H1 (cell line): Measurements from ENCODE around the gene FAM136A. TPM values are rescaled to one million over a fixed set of nuclear protein-coding genes. Genes with fewer than 3 reads are reported as not detected.

Experiments
- CHD2 ChIP-seq: IDR thresholded peaks from 2 replicates; pipeline ENCODE4 v1.6.1; 2012; ENCODE audit warnings: low read length, improper control_type of control experiment
- EZH2 ChIP-seq: fragments of 200-600 bp; sonication (generic); IDR thresholded peaks from 2 replicates; pipeline ENCODE4 v1.7.1; 2012; ENCODE audit warnings: low read depth, mild to moderate bottlenecking, moderate library complexity, low read length, inconsistent platforms; ENCODE audit not compliant: severe bottlenecking
- JUN ChIP-seq: IDR thresholded peaks from 2 replicates; pipeline ENCODE4 v1.6.1; 2011; ENCODE audit warnings: low read depth, mild to moderate bottlenecking, improper control_type of control experiment, low read length
- JUND ChIP-seq: IDR thresholded peaks from 2 replicates; pipeline ENCODE4 v1.6.1; 2011; ENCODE audit warnings: mild to moderate bottlenecking, improper control_type of control experiment, low read length
- POLR2A ChIP-seq, 2 experiments: IDR thresholded peaks; 1 replicate in 1 of 2; 2 replicates in 1 of 2; pipeline ENCODE4 v1.6.1; 2011; ENCODE audit warnings: low read depth in 2 of 2, low read length in 2 of 2, mild to moderate bottlenecking in 2 of 2; ENCODE audit errors: control extremely low read depth in 1 of 2
- POLR2AphosphoS5 ChIP-seq: IDR thresholded peaks from 2 replicates; pipeline ENCODE4 v1.6.1; 2011; ENCODE audit warnings: low read depth, low read length
- ZNF274 ChIP-seq: IDR thresholded peaks from 2 replicates; pipeline ENCODE4 v1.7.0; 2012; ENCODE audit warnings: low read length, borderline replicate concordance; ENCODE audit errors: extremely low read depth
- polyA plus RNA-seq, 7 experiments: library from polyadenylated mRNA; depleted of rRNA in 3 of 7; stranded (reverse) in 5 of 7; unstranded in 2 of 7; fragments of >200 nt in 5 of 7; fragments of 200-250 nt in 2 of 7; gene quantifications; 1 replicate in 5 of 7; 2 replicates in 1 of 7; 4 replicates in 1 of 7; pipeline versions ENCODE4 v1.2.1 to v1.2.3, GENCODE V29; 2011 to 2013; ENCODE audit warnings: missing spikeins in 2 of 7, mixed read lengths in 2 of 7
- total RNA-seq: library from RNA; stranded (reverse); fragmentation: NEBNext Ultra II Directional; extraction: Animal tissue kit (Norgen Biotek cat#: 25700); gene quantifications from 2 replicates; pipeline ENCODE4 v1.2.1, GENCODE V29; 2021
- TF ChIP-seq, protein P1 (sequence below): fragments of 300-600 bp; sonication (generic); IDR thresholded peaks from 2 replicates; pipeline ENCODE4 v1.7.1; 2012; ENCODE audit warnings: low read length, moderate library complexity, mild to moderate bottlenecking, inconsistent platforms; ENCODE audit not compliant: insufficient replicate concordance
- TF ChIP-seq, protein P2 (sequence below): IDR thresholded peaks from 2 replicates; pipeline ENCODE4 v1.6.1; 2011; ENCODE audit warnings: low read length, improper control_type of control experiment
- TF ChIP-seq, protein P3 (sequence below): IDR thresholded peaks from 2 replicates; pipeline ENCODE4 v1.6.1; 2011; ENCODE audit warnings: low read depth, mild to moderate bottlenecking, low read length; ENCODE audit not compliant: insufficient read depth

FAM136A gene
- total and polyA plus RNA-seq, 2 of the 8 experiments (the other 6 are each of a cell fraction or from before 2014, with no cell fraction given) = 58.2 to 122 TPM

DNA sequence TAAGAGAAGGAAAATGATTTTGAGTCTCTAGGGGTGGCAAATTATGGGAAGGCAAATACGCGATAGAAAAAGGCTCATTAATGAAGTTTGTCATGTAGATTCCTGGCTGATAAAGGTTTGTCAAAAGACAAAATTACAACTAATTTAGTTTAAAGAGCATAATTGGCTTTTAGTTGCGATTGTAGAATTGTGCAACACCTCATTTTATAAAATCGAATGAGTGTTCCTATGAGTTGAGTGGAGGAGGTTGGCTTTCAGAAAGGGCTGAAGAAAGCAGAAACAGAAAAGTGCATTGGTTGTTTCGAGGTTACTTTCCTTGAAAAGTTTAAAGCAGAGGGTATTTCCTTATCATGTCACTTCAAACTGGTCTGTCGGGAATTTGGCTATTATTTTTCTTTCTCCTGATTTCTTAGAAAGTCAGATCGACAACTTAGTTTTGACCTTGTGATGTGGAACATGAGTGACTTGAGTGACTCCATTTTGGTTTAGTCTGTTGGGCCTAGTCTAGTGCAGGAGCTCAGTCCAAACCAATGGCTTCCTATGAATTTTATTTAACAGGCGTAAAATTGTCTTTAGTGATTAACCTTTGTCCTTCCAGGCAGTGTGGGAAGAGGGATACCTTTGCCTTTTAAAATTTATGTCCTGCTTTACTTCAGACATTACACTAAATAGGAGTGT is 46.1 kb downstream of the FAM136A start (continued):
- TF ChIP-seq, protein P1, sequence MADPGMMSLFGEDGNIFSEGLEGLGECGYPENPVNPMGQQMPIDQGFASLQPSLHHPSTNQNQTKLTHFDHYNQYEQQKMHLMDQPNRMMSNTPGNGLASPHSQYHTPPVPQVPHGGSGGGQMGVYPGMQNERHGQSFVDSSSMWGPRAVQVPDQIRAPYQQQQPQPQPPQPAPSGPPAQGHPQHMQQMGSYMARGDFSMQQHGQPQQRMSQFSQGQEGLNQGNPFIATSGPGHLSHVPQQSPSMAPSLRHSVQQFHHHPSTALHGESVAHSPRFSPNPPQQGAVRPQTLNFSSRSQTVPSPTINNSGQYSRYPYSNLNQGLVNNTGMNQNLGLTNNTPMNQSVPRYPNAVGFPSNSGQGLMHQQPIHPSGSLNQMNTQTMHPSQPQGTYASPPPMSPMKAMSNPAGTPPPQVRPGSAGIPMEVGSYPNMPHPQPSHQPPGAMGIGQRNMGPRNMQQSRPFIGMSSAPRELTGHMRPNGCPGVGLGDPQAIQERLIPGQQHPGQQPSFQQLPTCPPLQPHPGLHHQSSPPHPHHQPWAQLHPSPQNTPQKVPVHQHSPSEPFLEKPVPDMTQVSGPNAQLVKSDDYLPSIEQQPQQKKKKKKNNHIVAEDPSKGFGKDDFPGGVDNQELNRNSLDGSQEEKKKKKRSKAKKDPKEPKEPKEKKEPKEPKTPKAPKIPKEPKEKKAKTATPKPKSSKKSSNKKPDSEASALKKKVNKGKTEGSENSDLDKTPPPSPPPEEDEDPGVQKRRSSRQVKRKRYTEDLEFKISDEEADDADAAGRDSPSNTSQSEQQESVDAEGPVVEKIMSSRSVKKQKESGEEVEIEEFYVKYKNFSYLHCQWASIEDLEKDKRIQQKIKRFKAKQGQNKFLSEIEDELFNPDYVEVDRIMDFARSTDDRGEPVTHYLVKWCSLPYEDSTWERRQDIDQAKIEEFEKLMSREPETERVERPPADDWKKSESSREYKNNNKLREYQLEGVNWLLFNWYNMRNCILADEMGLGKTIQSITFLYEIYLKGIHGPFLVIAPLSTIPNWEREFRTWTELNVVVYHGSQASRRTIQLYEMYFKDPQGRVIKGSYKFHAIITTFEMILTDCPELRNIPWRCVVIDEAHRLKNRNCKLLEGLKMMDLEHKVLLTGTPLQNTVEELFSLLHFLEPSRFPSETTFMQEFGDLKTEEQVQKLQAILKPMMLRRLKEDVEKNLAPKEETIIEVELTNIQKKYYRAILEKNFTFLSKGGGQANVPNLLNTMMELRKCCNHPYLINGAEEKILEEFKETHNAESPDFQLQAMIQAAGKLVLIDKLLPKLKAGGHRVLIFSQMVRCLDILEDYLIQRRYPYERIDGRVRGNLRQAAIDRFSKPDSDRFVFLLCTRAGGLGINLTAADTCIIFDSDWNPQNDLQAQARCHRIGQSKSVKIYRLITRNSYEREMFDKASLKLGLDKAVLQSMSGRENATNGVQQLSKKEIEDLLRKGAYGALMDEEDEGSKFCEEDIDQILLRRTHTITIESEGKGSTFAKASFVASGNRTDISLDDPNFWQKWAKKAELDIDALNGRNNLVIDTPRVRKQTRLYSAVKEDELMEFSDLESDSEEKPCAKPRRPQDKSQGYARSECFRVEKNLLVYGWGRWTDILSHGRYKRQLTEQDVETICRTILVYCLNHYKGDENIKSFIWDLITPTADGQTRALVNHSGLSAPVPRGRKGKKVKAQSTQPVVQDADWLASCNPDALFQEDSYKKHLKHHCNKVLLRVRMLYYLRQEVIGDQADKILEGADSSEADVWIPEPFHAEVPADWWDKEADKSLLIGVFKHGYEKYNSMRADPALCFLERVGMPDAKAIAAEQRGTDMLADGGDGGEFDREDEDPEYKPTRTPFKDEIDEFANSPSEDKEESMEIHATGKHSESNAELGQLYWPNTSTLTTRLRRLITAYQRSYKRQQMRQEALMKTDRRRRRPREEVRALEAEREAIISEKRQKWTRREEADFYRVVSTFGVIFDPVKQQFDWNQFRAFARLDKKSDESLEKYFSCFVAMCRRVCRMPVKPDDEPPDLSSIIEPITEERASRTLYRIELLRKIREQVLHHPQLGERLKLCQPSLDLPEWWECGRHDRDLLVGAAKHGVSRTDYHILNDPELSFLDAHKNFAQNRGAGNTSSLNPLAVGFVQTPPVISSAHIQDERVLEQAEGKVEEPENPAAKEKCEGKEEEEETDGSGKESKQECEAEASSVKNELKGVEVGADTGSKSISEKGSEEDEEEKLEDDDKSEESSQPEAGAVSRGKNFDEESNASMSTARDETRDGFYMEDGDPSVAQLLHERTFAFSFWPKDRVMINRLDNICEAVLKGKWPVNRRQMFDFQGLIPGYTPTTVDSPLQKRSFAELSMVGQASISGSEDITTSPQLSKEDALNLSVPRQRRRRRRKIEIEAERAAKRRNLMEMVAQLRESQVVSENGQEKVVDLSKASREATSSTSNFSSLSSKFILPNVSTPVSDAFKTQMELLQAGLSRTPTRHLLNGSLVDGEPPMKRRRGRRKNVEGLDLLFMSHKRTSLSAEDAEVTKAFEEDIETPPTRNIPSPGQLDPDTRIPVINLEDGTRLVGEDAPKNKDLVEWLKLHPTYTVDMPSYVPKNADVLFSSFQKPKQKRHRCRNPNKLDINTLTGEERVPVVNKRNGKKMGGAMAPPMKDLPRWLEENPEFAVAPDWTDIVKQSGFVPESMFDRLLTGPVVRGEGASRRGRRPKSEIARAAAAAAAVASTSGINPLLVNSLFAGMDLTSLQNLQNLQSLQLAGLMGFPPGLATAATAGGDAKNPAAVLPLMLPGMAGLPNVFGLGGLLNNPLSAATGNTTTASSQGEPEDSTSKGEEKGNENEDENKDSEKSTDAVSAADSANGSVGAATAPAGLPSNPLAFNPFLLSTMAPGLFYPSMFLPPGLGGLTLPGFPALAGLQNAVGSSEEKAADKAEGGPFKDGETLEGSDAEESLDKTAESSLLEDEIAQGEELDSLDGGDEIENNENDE = no peak
- TF ChIP-seq, protein P2, sequence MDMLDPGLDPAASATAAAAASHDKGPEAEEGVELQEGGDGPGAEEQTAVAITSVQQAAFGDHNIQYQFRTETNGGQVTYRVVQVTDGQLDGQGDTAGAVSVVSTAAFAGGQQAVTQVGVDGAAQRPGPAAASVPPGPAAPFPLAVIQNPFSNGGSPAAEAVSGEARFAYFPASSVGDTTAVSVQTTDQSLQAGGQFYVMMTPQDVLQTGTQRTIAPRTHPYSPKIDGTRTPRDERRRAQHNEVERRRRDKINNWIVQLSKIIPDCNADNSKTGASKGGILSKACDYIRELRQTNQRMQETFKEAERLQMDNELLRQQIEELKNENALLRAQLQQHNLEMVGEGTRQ = no peak
- TF ChIP-seq POLR2AphosphoS5 (no peak), JUN (no peak), EZH2 (no peak), JUND (no peak), CHD2 (no peak), ZNF274 (no peak), POLR2A (IDR thresholded peaks at IDR 0.05; ENCODE audit: control extremely low read depth in 1 of 2, low read depth in 2 of 2, low read length in 2 of 2) (no peak)
- TF ChIP-seq, protein P3, sequence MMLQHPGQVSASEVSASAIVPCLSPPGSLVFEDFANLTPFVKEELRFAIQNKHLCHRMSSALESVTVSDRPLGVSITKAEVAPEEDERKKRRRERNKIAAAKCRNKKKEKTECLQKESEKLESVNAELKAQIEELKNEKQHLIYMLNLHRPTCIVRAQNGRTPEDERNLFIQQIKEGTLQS = no peak
